Upper lobe of left lung (tissue), 6 donors: ENCODE data around the gene XAB2. TPM values are rescaled to one million over a fixed set of nuclear protein-coding genes. Genes with fewer than 3 reads are reported as not detected.

Experiments used
- ATAC-seq, 2 donors: fragments of 200-7000 bp; cut with Tn5 transposase; one replicate each; pipeline ENCODE4 v1.9.1; 2022; ENCODE audit warnings: mild to moderate bottlenecking in 2 of 2, moderate library complexity in 2 of 2; ENCODE audit not compliant: low FRiP score in 2 of 2
- DNase-seq, 2 donors: peaks; one replicate each; pipeline ENCODE4 v3.0.0-alpha.2; 2019 to 2020
- H3K27ac ChIP-seq, 4 donors: fragments of 200-600 bp; sonication (generic); one replicate each; pipeline ENCODE4 v1.5.1; 2016 to 2019
- H3K27me3 ChIP-seq, 4 donors: fragments of 200-600 bp; sonication (generic); one replicate each; pipeline ENCODE4 v1.5.1; 2017 to 2019
- H3K36me3 ChIP-seq, 4 donors: fragments of 200-600 bp; sonication (generic); one replicate each; pipeline ENCODE4 v1.5.1; 2016 to 2019
- H3K4me1 ChIP-seq, 4 donors: fragments of 200-600 bp; sonication (generic); one replicate each; pipeline ENCODE4 v1.5.1; 2018 to 2019
- H3K4me3 ChIP-seq, 4 donors: fragments of 200-600 bp; sonication (generic); one replicate each; pipeline ENCODE4 v1.5.1; 2017 to 2019; ENCODE audit warnings: mild to moderate bottlenecking in 2 of 4, moderate library complexity in 1 of 4
- H3K9me3 ChIP-seq, 4 donors: fragments of 200-600 bp; sonication (generic); one replicate each; pipeline ENCODE4 v1.5.1; 2018 to 2019
- CTCF ChIP-seq, 6 experiments: fragments of 450-650 bp in 4 of 6; fragments of 200-600 bp in 2 of 6; sonication (generic) in 2 of 6; IDR thresholded peaks; one replicate each; pipeline ENCODE4 v1.5.1; 2016 to 2019; ENCODE audit warnings: antibody characterized with exemption in 6 of 6
- EP300 ChIP-seq, 4 donors: sonication (generic); formaldehyde crosslinking; IDR thresholded peaks; one replicate each; pipeline ENCODE4 v1.5.1; 2017; ENCODE audit warnings: antibody characterized with exemption in 4 of 4, control low read depth in 2 of 4
- POLR2A ChIP-seq, 4 donors: fragments of 450-650 bp; IDR thresholded peaks; one replicate each; pipeline ENCODE4 v1.5.1; 2016 to 2017; ENCODE audit warnings: antibody characterized with exemption in 4 of 4, mild to moderate bottlenecking in 2 of 4
- POLR2AphosphoS5 ChIP-seq, 2 donors: sonication (generic); formaldehyde crosslinking; IDR thresholded peaks; one replicate each; pipeline ENCODE4 v1.5.1; 2017; ENCODE audit warnings: antibody characterized with exemption in 2 of 2
- WGBS, 2 donors: methylation state at CpG; one replicate each; pipeline ENCODE4 v1.1.5; 2017 to 2018; 5-methylcytosine and 5-hydroxymethylcytosine counted together
- total RNA-seq, 6 donors: library from RNA; depleted of rRNA in 4 of 6; stranded (reverse); fragments of >200 nt in 4 of 6; gene quantifications; one replicate each; pipeline versions ENCODE4 v1.1.0 to v1.2.1, GENCODE V29; 2016 to 2021
- donor health status: DM: no; HTN: no; CAD: no; lungs with moderate emphysema.
- donor health status: DM: no; HTN: yes; CAD: no; lungs with severe emphysema.

Gene XAB2
- total RNA-seq, 6 donors from 2014 or later = 35.7 to 81.7 (median 51.4) TPM

GRCh38 chr19:7661744-7662538, 32.6 kb upstream of the XAB2 start:
- H3K36me3 ChIP-seq = no peaks in the 10 kb centered on the region
- 77 to 84% methylated on average over 8 of the region's 8 CpGs for WGBS, 2 donors
- no peaks in the 10 kb centered on the region for H3K9me3 ChIP-seq
- no peak for ATAC-seq
- H3K4me1 ChIP-seq = peaks cover 0 to 18% (median 9%) of the 10 kb centered on the region in 4 donors
- no peaks in the 10 kb centered on the region for H3K27me3 ChIP-seq
- TF ChIP-seq POLR2A (IDR thresholded peaks at IDR 0.05) = no peak
- no peak for TF ChIP-seq EP300 (IDR thresholded peaks at IDR 0.05)
- TF ChIP-seq CTCF (IDR thresholded peaks at IDR 0.05) = no peak
- TF ChIP-seq POLR2AphosphoS5 (IDR thresholded peaks at IDR 0.05) = no peak
- no peak overlapping the region for H3K27ac ChIP-seq
- no peak overlapping the region for H3K4me3 ChIP-seq
- no peak for DNase-seq

GRCh38 chr19:7658219-7658686, 28.9 kb upstream of the XAB2 start:
- Histone ChIP-seq H3K4me1 (peaks cover 0 to 18% (median 11%) of the 10 kb centered on the region in 4 donors), H3K27ac (peak overlapping the region; percentile 72 to 88 (median 85)), H3K27me3 (no peaks in the 10 kb centered on the region), H3K9me3 (no peaks in the 10 kb centered on the region), H3K36me3 (no peaks in the 10 kb centered on the region), H3K4me3 (no peak overlapping the region)
- no peak for TF ChIP-seq EP300 (IDR thresholded peaks at IDR 0.05)
- TF ChIP-seq POLR2AphosphoS5 (IDR thresholded peaks at IDR 0.05) = no peak
- TF ChIP-seq POLR2A (IDR thresholded peaks at IDR 0.05) = peak in 1 of 4 donors; percentile 10
- WGBS, 2 donors = 18 to 25% methylated on average over 8 to 9 of the region's 9 CpGs
- peak; percentile 45 to 56 for ATAC-seq
- peak in 1 of 2 donors; percentile 67 for DNase-seq

DNA sequence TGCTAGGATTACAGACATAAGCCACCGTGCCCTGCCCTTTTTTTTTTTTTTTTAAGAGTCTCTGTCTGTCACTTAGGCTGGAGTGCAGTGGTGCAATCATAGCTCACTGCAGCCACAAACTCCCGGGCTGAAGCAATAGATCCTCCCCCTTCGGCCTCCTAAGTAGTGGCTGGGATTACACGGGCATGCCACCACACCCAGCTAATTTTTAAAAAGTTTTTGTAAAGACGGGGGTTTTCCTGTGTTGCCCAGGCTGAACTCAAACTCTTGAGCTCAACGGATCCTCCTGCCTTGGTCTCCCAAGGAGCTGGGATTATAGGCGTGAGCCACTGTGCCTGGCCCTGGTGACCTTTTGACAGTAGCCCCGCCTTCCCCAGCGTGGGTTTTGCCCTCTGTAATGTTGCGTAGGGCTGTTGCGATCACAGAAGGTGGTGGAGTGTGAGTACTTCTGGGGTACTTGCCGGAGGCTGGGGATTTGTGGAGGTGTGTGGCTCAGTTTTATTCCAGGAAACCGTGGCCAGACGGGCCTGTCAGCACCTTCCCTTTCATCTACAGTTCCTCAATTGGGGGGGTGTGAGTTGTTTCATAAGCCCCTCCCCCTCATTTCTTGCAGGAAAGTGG, 27.9 kb upstream of the XAB2 start:
- DNase-seq = peak in 1 of 2 donors; percentile 87
- peak; percentile 79 to 89 for ATAC-seq
- H3K27me3 ChIP-seq = no peaks in the 10 kb centered on the region
- TF ChIP-seq CTCF (IDR thresholded peaks at IDR 0.05) (no peak), POLR2A (IDR thresholded peaks at IDR 0.05) (no peak), EP300 (IDR thresholded peaks at IDR 0.05) (no peak), POLR2AphosphoS5 (IDR thresholded peaks at IDR 0.05) (no peak)
- H3K9me3 ChIP-seq = no peaks in the 10 kb centered on the region
- WGBS, 2 donors = 20 to 28% methylated on average over 11 to 14 of the region's 14 CpGs
- peaks cover 3 to 28% (median 17%) of the 10 kb centered on the region in 4 donors for H3K4me1 ChIP-seq
- H3K36me3 ChIP-seq = no peaks in the 10 kb centered on the region
- H3K27ac ChIP-seq = peak overlapping the region; percentile 72 to 88 (median 85)
- H3K4me3 ChIP-seq = no peak overlapping the region

DNA sequence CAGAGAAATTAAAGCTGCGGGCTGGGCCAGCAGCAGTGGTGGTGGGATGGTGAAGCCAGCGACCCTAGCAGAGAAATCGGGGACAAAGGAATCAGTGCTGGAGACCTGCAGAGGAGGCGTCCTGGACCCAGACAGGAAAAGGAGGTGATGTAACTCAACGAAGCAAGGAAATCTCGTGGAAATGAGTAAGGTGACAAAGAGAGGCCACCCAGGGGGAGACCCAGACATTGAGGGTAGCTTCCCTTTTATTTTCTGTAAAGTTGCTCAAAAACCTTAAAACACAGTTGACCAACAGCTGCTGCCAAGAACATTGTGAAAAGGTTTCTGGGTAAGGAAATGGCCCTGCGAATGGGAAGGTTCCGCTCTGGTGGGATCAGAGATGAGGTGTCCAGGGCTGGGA, 26.2 kb upstream of the XAB2 start:
- H3K27me3 ChIP-seq = no peaks in the 10 kb centered on the region
- no peaks in the 10 kb centered on the region for H3K9me3 ChIP-seq
- 51 to 60% methylated on average over 8 of the region's 8 CpGs for WGBS, 2 donors
- peaks cover 4 to 30% (median 21%) of the 10 kb centered on the region in 4 donors for H3K4me1 ChIP-seq
- peak overlapping the region; percentile 72 to 88 (median 85) for H3K27ac ChIP-seq
- H3K36me3 ChIP-seq = no peaks in the 10 kb centered on the region
- DNase-seq = peak in 1 of 2 donors; percentile 64
- TF ChIP-seq POLR2AphosphoS5 (IDR thresholded peaks at IDR 0.05) = peak; percentile 27 to 36
- no peak for TF ChIP-seq EP300 (IDR thresholded peaks at IDR 0.05)
- peak in 1 of 4 donors; percentile 49 for TF ChIP-seq POLR2A (IDR thresholded peaks at IDR 0.05)
- TF ChIP-seq CTCF (IDR thresholded peaks at IDR 0.05) = no peak
- no peak overlapping the region for H3K4me3 ChIP-seq
- peak in 1 of 2 donors; percentile 48 for ATAC-seq

- Histone ChIP-seq H3K9me3 (no peaks in the 10 kb centered on the region), H3K27ac (peak overlapping the region in 2 of 4 donors; percentile 6 to 88), H3K36me3 (no peaks in the 10 kb centered on the region), H3K4me1 (peaks cover 4 to 30% (median 21%) of the 10 kb centered on the region in 4 donors), H3K4me3 (no peak overlapping the region), H3K27me3 (no peaks in the 10 kb centered on the region)
- no peak for DNase-seq
- WGBS, 2 donors = 64 to 80% methylated on average over 8 of the region's 8 CpGs
- TF ChIP-seq POLR2A (IDR thresholded peaks at IDR 0.05) = no peak
- no peak for TF ChIP-seq CTCF (IDR thresholded peaks at IDR 0.05)
- TF ChIP-seq EP300 (IDR thresholded peaks at IDR 0.05) = no peak
- no peak for TF ChIP-seq POLR2AphosphoS5 (IDR thresholded peaks at IDR 0.05)
- ATAC-seq = no peak
These were observed 25.1 kb upstream of the XAB2 start for GRCh38 chr19:7654401-7654800.
